IPS DF 6.9 (cell line): ENCODE results near the gene WSCD2.

Source experiments
- DNase-seq: peaks from one replicate; pipeline ENCODE4 v3.0.0-alpha.2; 2013; ENCODE audit warnings: low read depth, low spot score
- H3K27ac ChIP-seq: one replicate; pipeline ENCODE4 v1.5.1; 2013; ENCODE audit warnings: low read length, control low read depth
- H3K27me3 ChIP-seq: 2 replicates; pipeline ENCODE4 v1.6.1; 2013; ENCODE audit warnings: mild to moderate bottlenecking, low read length; ENCODE audit not compliant: control insufficient read depth, insufficient read depth
- H3K36me3 ChIP-seq: 2 replicates; pipeline ENCODE4 v1.6.1; 2013; ENCODE audit warnings: low read length; ENCODE audit not compliant: control insufficient read depth, insufficient read depth
- H3K4me1 ChIP-seq: 2 replicates; pipeline ENCODE4 v1.6.1; 2013; ENCODE audit warnings: low read length; ENCODE audit not compliant: control insufficient read depth, insufficient read depth
- H3K4me3 ChIP-seq: 2 replicates; pipeline ENCODE4 v1.5.1; 2013; ENCODE audit warnings: mild to moderate bottlenecking, low read length
- H3K9me3 ChIP-seq: 2 replicates; pipeline ENCODE4 v1.6.1; 2013; ENCODE audit warnings: low read length, inconsistent platforms; ENCODE audit not compliant: control insufficient read depth, insufficient read depth
- WGBS: extraction: QIAGEN DNeasy Blood & Tissue Kit; methylation state at CpG from one replicate; pipeline ENCODE4 v1.1.7; 2013; ENCODE audit warnings: mixed read lengths, missing lambda C conversion rate; ENCODE audit not compliant: insufficient read length, insufficient coverage; 5-methylcytosine and 5-hydroxymethylcytosine counted together

WSCD2 gene

DNA sequence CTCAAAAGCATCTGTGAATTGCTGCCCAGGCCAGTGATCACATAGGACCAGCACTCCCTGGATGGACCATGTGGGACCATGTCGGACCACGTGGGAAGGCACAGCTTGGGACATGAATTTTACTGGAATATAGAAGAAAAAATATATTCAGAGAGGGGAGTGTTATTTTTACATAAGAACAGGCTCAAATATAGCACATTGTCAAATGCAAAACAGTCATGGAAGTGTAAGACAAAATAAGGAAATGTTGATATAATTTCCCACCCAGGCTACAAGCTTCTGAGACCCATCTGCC lies 141.7 kb downstream of the WSCD2 start:
- WGBS = no CpG with 5 or more reads among the region's 2 CpGs
- Histone ChIP-seq H3K4me3 (no peak overlapping the region), H3K4me1 (no peaks in the 10 kb centered on the region), H3K9me3 (no peaks in the 10 kb centered on the region; the same call in none of the 2 replicates), H3K27ac (no peak overlapping the region), H3K27me3 (no peaks in the 10 kb centered on the region), H3K36me3 (no peaks in the 10 kb centered on the region)
- no peak for DNase-seq

DNA sequence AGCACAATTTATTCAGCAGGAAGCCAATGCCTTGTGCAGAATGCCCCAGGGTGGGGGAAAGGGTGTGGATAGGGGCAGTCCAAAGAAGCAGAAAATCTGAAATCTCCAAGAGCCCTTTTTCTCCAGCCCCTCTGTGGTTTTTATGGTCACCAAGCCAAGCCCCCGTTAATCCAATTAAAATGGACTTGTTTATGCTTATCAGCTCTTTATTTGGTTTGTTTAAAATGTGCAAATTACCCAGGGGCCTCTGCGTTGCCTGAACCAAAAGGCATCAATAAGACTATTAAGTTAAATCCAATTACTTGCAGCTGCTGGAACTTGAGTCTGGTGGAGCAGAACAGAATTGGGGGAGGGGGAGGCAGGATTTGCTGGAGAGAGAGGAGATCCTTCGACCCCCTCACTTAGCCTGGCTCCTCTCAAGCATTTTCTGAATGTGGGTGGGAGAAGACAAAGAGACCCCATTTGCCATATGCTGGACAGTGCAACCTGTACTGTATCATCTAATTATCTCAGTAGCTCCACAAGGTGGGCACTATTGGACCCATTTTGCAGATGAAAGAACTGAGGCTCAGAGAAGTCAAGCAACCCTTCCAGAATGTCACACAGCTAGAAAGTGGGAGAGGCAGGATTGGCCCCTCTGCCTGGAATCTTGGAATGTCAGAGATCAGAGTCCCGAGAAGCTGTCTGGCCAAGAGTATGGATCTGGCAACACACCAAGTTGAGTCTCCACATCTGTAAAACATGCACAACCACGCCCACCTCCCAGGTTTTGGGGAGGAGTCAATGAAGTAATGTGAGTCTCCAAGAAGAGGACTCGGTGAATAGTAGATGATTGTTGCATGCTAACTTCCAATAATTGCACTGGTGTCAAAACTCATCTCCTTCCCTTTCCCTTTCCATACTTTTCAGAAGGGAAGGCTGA lies 143.1 kb downstream of the WSCD2 start:
- no peak for DNase-seq
- Histone ChIP-seq H3K27ac (no peak overlapping the region), H3K27me3 (no peaks in the 10 kb centered on the region), H3K9me3 (no peaks in the 10 kb centered on the region; the same call in none of the 2 replicates), H3K4me1 (no peaks in the 10 kb centered on the region), H3K4me3 (no peak overlapping the region), H3K36me3 (no peaks in the 10 kb centered on the region)
- no CpG with 5 or more reads among the region's 6 CpGs for WGBS

DNA sequence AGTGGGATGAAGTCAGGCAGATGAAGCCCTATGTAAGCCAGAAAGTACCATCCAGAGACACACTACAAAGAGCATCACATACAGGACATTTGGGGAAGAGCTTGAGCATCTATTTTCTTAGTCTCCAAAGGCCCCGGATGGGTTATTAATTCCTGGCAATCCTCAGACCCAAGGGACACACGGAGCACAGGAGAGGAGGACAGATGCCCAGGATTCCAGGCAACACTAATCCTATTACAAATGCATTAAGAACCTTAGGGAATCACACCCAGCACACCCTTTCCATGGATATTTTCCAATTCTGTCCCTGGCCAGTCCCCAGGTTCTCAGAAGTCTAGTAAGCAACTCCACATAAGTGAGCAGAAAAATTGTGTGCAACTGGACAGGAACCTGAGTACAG lies 144.1 kb downstream of the WSCD2 start:
- Histone ChIP-seq H3K27me3 (no peaks in the 10 kb centered on the region), H3K4me3 (no peak overlapping the region), H3K4me1 (no peaks in the 10 kb centered on the region), H3K36me3 (no peaks in the 10 kb centered on the region), H3K9me3 (no peaks in the 10 kb centered on the region; the same call in none of the 2 replicates), H3K27ac (no peak overlapping the region)
- no peak for DNase-seq
- no CpG with 5 or more reads among the region's 2 CpGs for WGBS

DNA sequence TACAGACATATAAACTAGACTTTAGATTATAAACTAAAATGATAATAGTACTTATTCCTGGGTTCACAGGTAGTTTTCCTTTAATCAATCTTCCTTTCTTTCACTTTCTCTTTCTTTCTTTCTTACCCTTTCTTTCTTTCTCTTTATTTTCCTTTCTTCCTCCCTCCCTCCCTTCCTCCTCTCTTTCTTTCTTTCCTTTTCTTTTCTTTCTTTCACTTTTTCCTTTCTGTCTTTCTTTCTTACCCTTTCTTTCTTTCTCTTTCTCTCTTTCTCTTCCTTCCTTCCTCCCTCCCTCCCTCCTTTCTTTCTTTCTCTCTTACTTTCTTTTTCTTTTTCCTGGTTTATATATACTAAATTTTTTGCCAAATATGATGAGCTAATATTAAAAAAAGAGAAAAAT lies 148.5 kb downstream of the WSCD2 start:
- H3K36me3 ChIP-seq = no peaks in the 10 kb centered on the region
- H3K27ac ChIP-seq = no peak overlapping the region
- H3K4me1 ChIP-seq = 0 out of 2 replicates have a peak, but pooled peaks cover 5% of the 10 kb centered on the region
- H3K27me3 ChIP-seq = no peaks in the 10 kb centered on the region
- no peaks in the 10 kb centered on the region; the same call in 1 of the 2 replicates for H3K9me3 ChIP-seq
- DNase-seq = no peak
- H3K4me3 ChIP-seq = no peak overlapping the region

DNA sequence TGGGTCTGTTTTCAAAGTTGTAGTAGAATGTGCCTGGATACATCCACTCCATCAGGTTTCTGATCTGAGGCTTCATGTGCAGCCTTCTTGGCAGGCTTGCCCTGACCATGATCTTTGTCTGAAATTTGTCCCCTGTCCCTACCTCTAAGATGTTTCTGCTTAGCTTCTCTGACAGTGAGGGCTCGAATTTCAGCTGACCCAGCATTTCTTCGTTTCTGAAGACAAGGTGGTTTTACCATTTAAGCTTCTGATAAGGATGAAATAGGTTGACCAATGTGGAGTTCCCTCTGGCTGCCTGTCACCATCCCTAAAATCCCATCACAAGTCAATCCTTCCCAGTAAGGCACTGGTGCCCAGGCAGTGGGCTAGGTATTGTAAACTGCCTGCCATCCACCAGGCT lies 153.1 kb downstream of the WSCD2 start:
- WGBS = no CpG with 5 or more reads among the region's 2 CpGs
- Histone ChIP-seq H3K36me3 (no peaks in the 10 kb centered on the region), H3K27me3 (no peaks in the 10 kb centered on the region), H3K9me3 (no peaks in the 10 kb centered on the region), H3K4me3 (no peak overlapping the region), H3K27ac (no peak overlapping the region), H3K4me1 (0 out of 2 replicates have a peak, but pooled peaks cover 5% of the 10 kb centered on the region)
- no peak for DNase-seq

DNA sequence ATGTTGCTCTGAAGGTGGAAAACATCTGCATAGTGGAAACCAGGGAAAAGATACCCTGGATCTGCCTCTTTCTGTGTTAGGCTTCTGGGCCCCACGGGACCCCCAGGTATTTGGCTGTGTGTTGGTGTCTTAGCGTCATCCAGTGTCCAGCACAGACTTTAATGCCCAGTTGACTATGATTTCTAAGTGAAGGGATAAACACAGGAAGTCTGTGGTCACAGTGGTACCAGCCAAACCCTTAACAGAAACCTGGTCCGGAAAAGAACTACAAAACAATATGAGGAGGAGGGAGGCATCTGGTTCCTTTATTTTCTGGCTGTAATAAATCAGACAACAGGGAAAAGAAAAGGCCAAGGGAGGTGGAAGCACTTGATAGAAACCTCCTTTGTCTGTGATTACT lies 153.6 kb downstream of the WSCD2 start:
- Histone ChIP-seq H3K4me1 (0 out of 2 replicates have a peak, but pooled peaks cover 5% of the 10 kb centered on the region), H3K4me3 (no peak overlapping the region), H3K27me3 (no peaks in the 10 kb centered on the region), H3K36me3 (no peaks in the 10 kb centered on the region), H3K9me3 (no peaks in the 10 kb centered on the region), H3K27ac (no peak overlapping the region)
- no CpG with 5 or more reads among the region's 3 CpGs for WGBS
- no peak for DNase-seq

DNA sequence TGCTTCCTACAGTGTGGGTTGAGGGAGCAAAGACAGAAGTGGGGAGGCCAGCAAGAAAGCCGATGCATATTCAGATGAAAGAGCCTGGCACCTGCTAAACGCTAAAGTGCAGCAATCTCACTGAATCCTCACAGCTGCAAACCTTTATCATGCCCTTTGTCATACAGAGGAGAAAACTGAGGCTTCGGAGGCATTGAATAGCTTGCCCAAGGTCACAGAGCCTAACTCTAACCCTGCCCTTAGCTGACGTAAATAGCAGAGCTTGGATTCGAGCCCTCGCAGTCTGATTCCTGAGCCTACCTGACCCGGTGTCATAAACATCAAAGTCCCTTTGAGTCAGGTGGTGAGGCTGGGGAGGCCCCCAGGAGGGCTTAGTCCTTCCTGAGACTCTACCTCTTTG lies 155.1 kb downstream of the WSCD2 start:
- H3K36me3 ChIP-seq = no peaks in the 10 kb centered on the region
- H3K27me3 ChIP-seq = no peaks in the 10 kb centered on the region
- 0 out of 2 replicates have a peak, but pooled peaks cover 5% of the 10 kb centered on the region for H3K4me1 ChIP-seq
- WGBS = no CpG with 5 or more reads among the region's 7 CpGs
- H3K4me3 ChIP-seq = no peak overlapping the region
- H3K27ac ChIP-seq = no peak overlapping the region
- no peaks in the 10 kb centered on the region for H3K9me3 ChIP-seq
- DNase-seq = no peak

DNA sequence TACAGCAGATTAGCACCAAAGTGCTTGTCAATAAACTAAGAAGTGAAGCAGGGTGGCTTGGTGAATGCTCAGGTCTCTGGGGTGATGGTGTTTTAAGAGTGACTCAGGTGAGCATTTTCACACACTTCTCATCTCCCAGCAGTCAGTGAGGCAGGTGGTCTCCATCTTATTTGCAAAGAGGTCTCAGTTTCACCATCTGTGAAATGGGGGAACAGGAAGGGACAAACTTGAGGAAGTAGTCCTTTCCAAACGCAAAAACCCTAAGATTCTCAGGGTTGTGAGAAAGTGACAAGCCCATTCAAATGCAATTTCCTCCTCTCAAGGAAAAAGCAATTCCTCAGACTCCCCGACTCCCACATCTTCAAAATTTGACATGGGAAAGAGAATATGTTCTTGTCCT lies 155.9 kb downstream of the WSCD2 start:
- Histone ChIP-seq H3K36me3 (no peaks in the 10 kb centered on the region), H3K27me3 (no peaks in the 10 kb centered on the region), H3K4me1 (0 out of 2 replicates have a peak, but pooled peaks cover 5% of the 10 kb centered on the region), H3K27ac (no peak overlapping the region), H3K9me3 (no peaks in the 10 kb centered on the region), H3K4me3 (no peak overlapping the region)
- no peak for DNase-seq
- WGBS = no CpG with 5 or more reads among the region's 2 CpGs

DNA sequence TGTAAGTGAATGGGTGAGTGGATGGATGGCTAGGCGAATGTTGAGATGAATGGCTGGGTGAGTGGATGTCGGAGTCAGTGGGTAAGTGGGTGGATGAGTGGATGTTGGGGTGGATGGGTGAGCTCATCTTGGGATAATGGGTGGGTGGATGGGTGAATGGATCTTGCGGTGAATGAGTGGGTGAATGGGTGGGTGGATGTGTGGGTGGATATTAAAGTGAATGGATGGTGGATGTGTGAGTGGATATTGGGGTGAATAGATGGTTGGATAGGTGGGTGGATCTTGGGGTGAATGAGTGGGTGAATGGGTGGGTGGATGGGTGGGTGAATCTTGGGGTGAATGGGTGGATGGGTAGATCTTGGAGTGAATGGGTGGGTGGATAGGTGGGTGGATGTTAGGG lies 158.1 kb downstream of the WSCD2 start:
- Histone ChIP-seq H3K27ac (no peak overlapping the region), H3K27me3 (no peaks in the 10 kb centered on the region), H3K4me1 (0 out of 2 replicates have a peak, but pooled peaks cover 2% of the 10 kb centered on the region), H3K9me3 (no peaks in the 10 kb centered on the region), H3K4me3 (no peak overlapping the region), H3K36me3 (no peaks in the 10 kb centered on the region)
- 100% methylated on average over 1 of the region's 3 CpGs for WGBS
- no peak for DNase-seq

DNA sequence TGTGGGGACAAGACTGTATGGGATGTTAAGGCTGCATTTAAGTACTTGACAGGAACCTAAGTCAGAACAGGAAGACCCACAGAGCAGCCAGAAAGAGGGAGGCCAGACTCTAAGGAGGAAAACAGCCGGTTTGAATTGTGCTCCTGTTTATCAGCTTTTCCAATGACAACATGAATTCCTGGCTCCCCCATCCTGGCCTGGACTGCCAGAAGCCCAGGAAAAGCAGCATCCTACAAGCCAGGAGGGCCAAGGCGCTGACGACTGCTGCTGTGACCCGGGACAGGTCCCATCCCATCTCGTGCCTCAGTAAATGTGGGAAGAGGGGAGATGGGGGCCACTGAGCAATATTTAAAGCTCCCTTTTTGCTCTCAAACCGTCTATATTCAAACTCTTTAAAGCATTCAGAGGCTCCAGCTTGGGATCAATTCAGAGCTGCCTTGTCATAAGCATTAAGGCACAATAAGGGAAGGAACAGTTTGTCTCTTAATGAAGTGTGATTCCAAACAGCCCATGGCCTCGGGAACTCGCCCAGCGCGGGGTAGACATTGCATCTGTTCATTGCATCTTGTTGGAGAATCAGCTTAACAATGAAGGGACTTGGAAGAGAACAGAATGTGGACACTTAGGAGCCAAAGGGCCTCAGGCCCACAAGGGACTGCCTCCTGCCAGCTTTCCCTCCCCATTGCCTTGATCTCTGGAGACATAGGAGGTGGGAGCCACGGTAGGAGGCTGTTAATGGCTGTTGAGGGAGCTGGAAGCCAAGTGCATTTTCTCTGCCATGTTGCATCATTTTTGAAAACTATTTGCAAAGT lies 160.5 kb downstream of the WSCD2 start:
- Histone ChIP-seq H3K27ac (no peak overlapping the region), H3K9me3 (no peaks in the 10 kb centered on the region), H3K4me3 (no peak overlapping the region), H3K27me3 (no peaks in the 10 kb centered on the region), H3K36me3 (no peaks in the 10 kb centered on the region), H3K4me1 (no peaks in the 10 kb centered on the region)
- no CpG with 5 or more reads among the region's 11 CpGs for WGBS
- no peak for DNase-seq
